Measurements from ENCODE around the gene GEMIN5. TPM values are rescaled to one million over a fixed set of nuclear protein-coding genes. Genes with fewer than 3 reads are reported as not detected.

The GEMIN5 gene
- total and polyA plus RNA-seq, 10 donors, result 3.2 to 16.1 (median 13.8) TPM

GRCh38 chr5:154842689-154843530 lies 95.1 kb downstream of the GEMIN5 start:
- H3K27ac ChIP-seq, result no peak overlapping the region
- H3K9me3 ChIP-seq, result no peaks in the 10 kb centered on the region
- WGBS, 5 donors, result 89 to 95% (median 91%) methylated on average over 6 of the region's 6 CpGs
- no peaks in the 10 kb centered on the region for H3K27me3 ChIP-seq (replicated peaks in 1 of 7)
- DNase-seq, result no peak
- TF ChIP-seq CTCF (IDR thresholded peaks at IDR 0.05 in 8 of 11, conservative IDR thresholded peaks at IDR 0.05 in 3 of 11) (no peak), POLR2A (IDR thresholded peaks at IDR 0.05) (no peak), POLR2AphosphoS5 (IDR thresholded peaks at IDR 0.05) (no peak)
- H3K4me3 ChIP-seq, result no peak overlapping the region
- intact Hi-C loops (cut with DNase I; ENCODE audit: low total_unique reads), result no loop called here
- H3K36me3 ChIP-seq, result no peaks in the 10 kb centered on the region
- no peaks in the 10 kb centered on the region for H3K4me1 ChIP-seq

- no peak overlapping the region for H3K27ac ChIP-seq
- no peak for DNase-seq
- TF ChIP-seq POLR2A (IDR thresholded peaks at IDR 0.05), result no peak
- no peak for TF ChIP-seq CTCF (IDR thresholded peaks at IDR 0.05 in 8 of 11, conservative IDR thresholded peaks at IDR 0.05 in 3 of 11)
- no peak for TF ChIP-seq POLR2AphosphoS5 (IDR thresholded peaks at IDR 0.05)
- intact Hi-C loops (cut with DNase I; ENCODE audit: low total_unique reads), result no loop called here
- no peaks in the 10 kb centered on the region for H3K27me3 ChIP-seq (replicated peaks in 1 of 7)
- H3K4me3 ChIP-seq, result no peak overlapping the region
- no peaks in the 10 kb centered on the region for H3K9me3 ChIP-seq
- no peaks in the 10 kb centered on the region for H3K4me1 ChIP-seq
- peaks cover 0 to 4% (median 0%) of the 10 kb centered on the region in 6 donors for H3K36me3 ChIP-seq
Measured at GRCh38 chr5:154841273-154841661, 96.7 kb downstream of the GEMIN5 start.

- no peak overlapping the region for H3K27ac ChIP-seq
- intact Hi-C loops (cut with DNase I; ENCODE audit: low total_unique reads), result no loop called here
- DNase-seq, result no peak
- peaks cover 0 to 4% (median 0%) of the 10 kb centered on the region in 6 donors for H3K36me3 ChIP-seq
- TF ChIP-seq CTCF (IDR thresholded peaks at IDR 0.05 in 8 of 11, conservative IDR thresholded peaks at IDR 0.05 in 3 of 11) (no peak), POLR2AphosphoS5 (IDR thresholded peaks at IDR 0.05) (no peak), POLR2A (IDR thresholded peaks at IDR 0.05) (no peak)
- no peaks in the 10 kb centered on the region for H3K9me3 ChIP-seq
- H3K27me3 ChIP-seq (replicated peaks in 1 of 7), result no peaks in the 10 kb centered on the region
- WGBS, 5 donors, result 77 to 87% (median 82%) methylated on average over 6 of the region's 6 CpGs
- no peaks in the 10 kb centered on the region for H3K4me1 ChIP-seq
- no peak overlapping the region for H3K4me3 ChIP-seq
Measured at GRCh38 chr5:154840435-154841272, 97.4 kb downstream of the GEMIN5 start.

Other genes starting within 250 kb of the GEMIN5 start
- gene LARP1, start 182.8 kb downstream of the GEMIN5 start, total RNA-seq, result 100 to 1,000 TPM; 111 to 168 (median 142) TPM
- gene LARP1, start 182.8 kb downstream of the GEMIN5 start, polyA plus RNA-seq, result 10 to 100 TPM; 13.8 to 32.2 (median 15.3) TPM
- 10 to 100 TPM in 6 of 7 donors, 1 to 10 TPM in 1; 8.5 to 34.8 (median 25.0) TPM for gene FAXDC2, start 87.6 kb downstream of the GEMIN5 start, total RNA-seq
- 1 to 10 TPM; 2.3 to 4.6 (median 2.8) TPM for gene FAXDC2, start 87.6 kb downstream of the GEMIN5 start, polyA plus RNA-seq
- 10 to 100 TPM; 63.3 to 93.5 (median 69.6) TPM for gene CNOT8, start 79.6 kb downstream of the GEMIN5 start, total RNA-seq
- gene CNOT8, start 79.6 kb downstream of the GEMIN5 start, polyA plus RNA-seq, result 10 to 100 TPM; 46.3 to 60.0 (median 48.5) TPM
- 10 to 100 TPM; 11.8 to 37.9 (median 31.5) TPM for gene MRPL22, start 2.9 kb upstream of the GEMIN5 start, total RNA-seq
- 10 to 100 TPM; 37.3 to 55.0 (median 47.4) TPM for gene MRPL22, start 2.9 kb upstream of the GEMIN5 start, polyA plus RNA-seq
- gene KIF4B, start 75.5 kb upstream of the GEMIN5 start, total RNA-seq, result under 1 TPM in 4 of 7 donors, not detected in 3; 0.06 to 0.26 (median 0.16) TPM
- not detected for gene KIF4B, start 75.5 kb upstream of the GEMIN5 start, polyA plus RNA-seq